Upper lobe of right lung (tissue), 1 donor: ENCODE data around the gene ARHGAP45. TPM values are rescaled to one million over a fixed set of nuclear protein-coding genes. Genes with fewer than 3 reads are reported as not detected.

ENCODE experiments used
- ATAC-seq: fragments of 200-7000 bp; cut with Tn5 transposase; one replicate; pipeline ENCODE4 v1.9.1; 2020; ENCODE audit warnings: mild to moderate bottlenecking, moderate library complexity
- DNase-seq: peaks from one replicate; pipeline ENCODE4 v3.0.0-alpha.2; 2020
- H3K27ac ChIP-seq: fragments of 200-600 bp; one replicate; pipeline ENCODE4 v1.8.0; 2022
- H3K27me3 ChIP-seq: fragments of 200-600 bp; one replicate; pipeline ENCODE4 v1.8.0; 2022; ENCODE audit warnings: mild to moderate bottlenecking
- H3K36me3 ChIP-seq: fragments of 200-600 bp; one replicate; pipeline ENCODE4 v1.8.0; 2022
- H3K4me1 ChIP-seq: fragments of 200-600 bp; one replicate; pipeline ENCODE4 v1.8.0; 2022
- H3K4me3 ChIP-seq: fragments of 200-600 bp; one replicate; pipeline ENCODE4 v1.8.0; 2022; ENCODE audit warnings: mild to moderate bottlenecking
- H3K9me3 ChIP-seq: fragments of 200-600 bp; one replicate; pipeline ENCODE4 v1.8.0; 2022
- intact Hi-C: fragments of 100-400 bp; cut with DNase I; formaldehyde crosslinking; loops from one replicate; pipeline ENCODE4 v1.11.0; 2022
- total RNA-seq: library from RNA; stranded (reverse); fragmentation: NEBNext Ultra II Directional; extraction: Animal tissue kit (Norgen Biotek cat#: 25700); gene quantifications from one replicate; pipeline ENCODE4 v1.2.1, GENCODE V29; 2021
- TF ChIP-seq, protein P1 (sequence below): fragments of 200-600 bp; IDR thresholded peaks from one replicate; pipeline ENCODE4 v1.8.0; 2022; ENCODE audit warnings: antibody characterized with exemption
- donor health status: DM: no; HTN: yes; CAD: no; lungs with severe emphysema.

The ARHGAP45 gene
- total RNA-seq, 1 donor from 2014 or later, result 98.2 TPM

DNA sequence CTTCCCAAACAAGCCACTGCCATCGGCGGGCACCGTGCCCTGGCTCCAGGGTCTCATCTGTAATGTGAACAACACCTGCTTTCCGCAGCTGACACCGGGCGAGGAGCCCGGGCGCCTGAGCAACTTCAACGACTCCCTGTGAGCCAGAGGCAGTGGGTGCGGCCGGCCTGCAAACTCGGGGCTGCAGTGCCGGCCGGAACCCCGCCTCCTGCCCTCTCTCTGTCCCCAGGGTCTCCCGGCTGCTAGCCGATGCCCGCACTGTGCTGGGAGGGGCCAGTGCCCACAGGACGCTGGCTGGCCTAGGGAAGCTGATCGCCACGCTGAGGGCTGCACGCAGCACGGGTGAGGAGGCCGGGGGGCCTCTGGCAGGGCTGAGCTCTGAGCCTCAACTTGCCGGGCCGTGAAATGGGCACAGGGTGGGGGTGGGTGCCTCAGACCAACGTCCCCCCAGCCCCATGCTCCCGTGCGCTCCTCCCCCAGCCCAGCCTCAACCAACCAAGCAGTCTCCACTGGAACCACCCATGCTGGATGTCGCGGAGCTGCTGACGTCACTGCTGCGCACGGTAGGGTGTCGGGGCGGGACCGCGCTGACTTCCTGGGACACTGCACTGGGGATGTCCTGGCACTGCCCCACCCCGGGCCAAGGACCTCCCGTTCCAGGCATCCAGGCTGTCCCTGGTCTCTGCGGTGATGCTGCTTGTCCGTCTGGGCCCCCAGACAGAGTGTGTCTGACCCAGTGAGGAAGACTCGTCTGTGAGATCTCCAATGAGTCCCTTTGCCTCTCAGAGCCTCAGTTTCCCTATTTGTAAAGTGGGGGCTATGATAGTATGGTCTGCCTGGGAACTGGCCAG is 24.9 kb upstream of the ARHGAP45 start:
- H3K36me3 ChIP-seq, result peaks cover 10% of the 10 kb centered on the region
- no peaks in the 10 kb centered on the region for H3K9me3 ChIP-seq
- no peak for DNase-seq
- no peak overlapping the region for H3K4me3 ChIP-seq
- TF ChIP-seq, protein P1, sequence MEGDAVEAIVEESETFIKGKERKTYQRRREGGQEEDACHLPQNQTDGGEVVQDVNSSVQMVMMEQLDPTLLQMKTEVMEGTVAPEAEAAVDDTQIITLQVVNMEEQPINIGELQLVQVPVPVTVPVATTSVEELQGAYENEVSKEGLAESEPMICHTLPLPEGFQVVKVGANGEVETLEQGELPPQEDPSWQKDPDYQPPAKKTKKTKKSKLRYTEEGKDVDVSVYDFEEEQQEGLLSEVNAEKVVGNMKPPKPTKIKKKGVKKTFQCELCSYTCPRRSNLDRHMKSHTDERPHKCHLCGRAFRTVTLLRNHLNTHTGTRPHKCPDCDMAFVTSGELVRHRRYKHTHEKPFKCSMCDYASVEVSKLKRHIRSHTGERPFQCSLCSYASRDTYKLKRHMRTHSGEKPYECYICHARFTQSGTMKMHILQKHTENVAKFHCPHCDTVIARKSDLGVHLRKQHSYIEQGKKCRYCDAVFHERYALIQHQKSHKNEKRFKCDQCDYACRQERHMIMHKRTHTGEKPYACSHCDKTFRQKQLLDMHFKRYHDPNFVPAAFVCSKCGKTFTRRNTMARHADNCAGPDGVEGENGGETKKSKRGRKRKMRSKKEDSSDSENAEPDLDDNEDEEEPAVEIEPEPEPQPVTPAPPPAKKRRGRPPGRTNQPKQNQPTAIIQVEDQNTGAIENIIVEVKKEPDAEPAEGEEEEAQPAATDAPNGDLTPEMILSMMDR, result no peak
- no peak for ATAC-seq
- H3K27me3 ChIP-seq, result no peaks in the 10 kb centered on the region
- intact Hi-C loops, result no loop called here
- H3K4me1 ChIP-seq, result peaks cover 37% of the 10 kb centered on the region
- no peak overlapping the region for H3K27ac ChIP-seq

DNA sequence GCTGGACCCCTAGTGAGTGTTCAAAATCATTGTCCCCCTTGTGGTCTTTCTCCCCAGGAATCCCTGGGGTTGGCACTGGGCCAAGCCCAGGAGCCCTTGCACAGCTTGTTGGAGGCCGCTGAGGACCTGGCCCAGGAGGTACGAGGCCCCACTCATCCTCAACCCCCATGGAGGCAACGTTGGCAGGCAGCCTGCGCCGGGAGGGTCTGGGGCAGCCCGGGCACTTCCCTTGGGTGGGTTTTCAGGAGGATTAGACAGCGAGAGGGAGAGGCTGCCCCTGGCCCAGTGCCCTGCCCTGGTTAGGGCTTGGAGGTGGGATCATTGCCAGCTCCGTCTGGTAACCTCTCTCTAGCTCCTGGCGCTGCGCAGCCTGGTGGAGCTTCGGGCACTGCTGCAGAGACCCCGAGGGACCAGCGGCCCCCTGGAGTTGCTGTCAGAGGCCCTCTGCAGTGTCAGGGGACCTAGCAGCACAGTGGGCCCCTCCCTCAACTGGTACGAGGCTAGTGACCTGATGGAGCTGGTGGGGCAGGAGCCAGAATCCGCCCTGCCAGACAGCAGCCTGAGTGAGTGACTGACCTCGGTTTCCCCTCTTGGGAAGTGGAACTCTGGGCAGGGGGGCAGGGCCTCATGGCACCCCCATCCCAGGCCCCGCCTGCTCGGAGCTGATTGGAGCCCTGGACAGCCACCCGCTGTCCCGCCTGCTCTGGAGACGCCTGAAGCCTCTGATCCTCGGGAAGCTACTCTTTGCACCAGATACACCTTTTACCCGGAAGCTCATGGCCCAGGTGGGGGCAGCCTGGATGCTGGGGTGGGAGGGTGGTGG is 24.1 kb upstream of the ARHGAP45 start:
- H3K27me3 ChIP-seq, result no peaks in the 10 kb centered on the region
- no peaks in the 10 kb centered on the region for H3K9me3 ChIP-seq
- H3K36me3 ChIP-seq, result peaks cover 2% of the 10 kb centered on the region
- TF ChIP-seq, protein P1, result no peak
- peaks cover 36% of the 10 kb centered on the region for H3K4me1 ChIP-seq
- no peak for DNase-seq
- ATAC-seq, result no peak
- intact Hi-C loops, result no loop called here
- H3K4me3 ChIP-seq, result no peak overlapping the region
- H3K27ac ChIP-seq, result no peak overlapping the region

DNA sequence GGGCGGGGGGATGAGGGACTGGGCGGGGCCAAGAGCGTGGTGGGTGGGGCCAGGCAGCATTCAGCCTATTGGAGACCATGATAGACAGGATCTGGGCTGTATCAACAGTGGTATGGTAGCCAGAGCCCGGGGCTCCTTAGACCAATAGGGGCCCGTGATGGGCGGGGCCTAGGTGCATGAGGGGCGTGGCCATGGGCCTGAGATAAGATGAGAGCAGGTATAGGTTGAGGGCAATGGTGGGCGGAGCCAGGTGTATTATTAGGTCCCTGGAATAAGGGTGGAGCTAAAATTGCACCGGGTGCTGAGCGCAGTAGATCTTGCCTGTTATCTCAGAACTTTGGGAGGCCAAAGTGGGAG is 21.7 kb upstream of the ARHGAP45 start:
- H3K9me3 ChIP-seq, result no peaks in the 10 kb centered on the region
- TF ChIP-seq, protein P1, result no peak
- intact Hi-C loops, result no loop called here
- peaks cover 15% of the 10 kb centered on the region for H3K4me1 ChIP-seq
- H3K4me3 ChIP-seq, result no peak overlapping the region
- ATAC-seq (peak; percentile 7), DNase-seq (no peak)
- H3K27me3 ChIP-seq, result no peaks in the 10 kb centered on the region
- no peaks in the 10 kb centered on the region for H3K36me3 ChIP-seq
- H3K27ac ChIP-seq, result no peak overlapping the region

DNA sequence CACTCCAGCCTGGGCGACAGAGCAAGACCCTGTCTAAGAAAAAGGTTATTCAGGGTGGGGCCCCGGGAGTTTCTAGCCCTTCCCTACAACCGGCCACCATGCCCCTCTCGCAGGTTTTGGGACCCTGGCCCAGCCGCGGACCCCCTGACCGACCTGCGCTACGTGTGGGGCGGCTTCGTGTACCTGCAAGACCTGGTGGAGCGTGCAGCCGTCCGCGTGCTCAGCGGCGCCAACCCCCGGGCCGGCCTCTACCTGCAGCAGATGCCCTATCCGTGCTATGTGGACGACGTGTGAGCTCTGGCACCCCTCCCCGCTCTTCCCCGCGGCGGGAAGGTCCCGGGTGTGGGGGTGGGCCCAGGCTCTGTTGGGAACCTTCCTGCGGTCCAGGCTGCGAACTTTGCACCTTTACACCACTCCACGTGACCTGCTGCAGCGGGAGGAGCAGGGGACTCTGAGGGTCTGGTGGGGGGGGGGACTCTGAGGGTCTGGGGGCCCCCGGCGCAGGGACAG is 20.8 kb upstream of the ARHGAP45 start:
- Histone ChIP-seq H3K27ac (no peak overlapping the region), H3K27me3 (no peaks in the 10 kb centered on the region), H3K36me3 (no peaks in the 10 kb centered on the region), H3K9me3 (no peaks in the 10 kb centered on the region), H3K4me3 (no peak overlapping the region), H3K4me1 (peaks cover 6% of the 10 kb centered on the region)
- ATAC-seq (no peak), DNase-seq (no peak)
- intact Hi-C loops, result no loop called here
- TF ChIP-seq, protein P1, result no peak

DNA sequence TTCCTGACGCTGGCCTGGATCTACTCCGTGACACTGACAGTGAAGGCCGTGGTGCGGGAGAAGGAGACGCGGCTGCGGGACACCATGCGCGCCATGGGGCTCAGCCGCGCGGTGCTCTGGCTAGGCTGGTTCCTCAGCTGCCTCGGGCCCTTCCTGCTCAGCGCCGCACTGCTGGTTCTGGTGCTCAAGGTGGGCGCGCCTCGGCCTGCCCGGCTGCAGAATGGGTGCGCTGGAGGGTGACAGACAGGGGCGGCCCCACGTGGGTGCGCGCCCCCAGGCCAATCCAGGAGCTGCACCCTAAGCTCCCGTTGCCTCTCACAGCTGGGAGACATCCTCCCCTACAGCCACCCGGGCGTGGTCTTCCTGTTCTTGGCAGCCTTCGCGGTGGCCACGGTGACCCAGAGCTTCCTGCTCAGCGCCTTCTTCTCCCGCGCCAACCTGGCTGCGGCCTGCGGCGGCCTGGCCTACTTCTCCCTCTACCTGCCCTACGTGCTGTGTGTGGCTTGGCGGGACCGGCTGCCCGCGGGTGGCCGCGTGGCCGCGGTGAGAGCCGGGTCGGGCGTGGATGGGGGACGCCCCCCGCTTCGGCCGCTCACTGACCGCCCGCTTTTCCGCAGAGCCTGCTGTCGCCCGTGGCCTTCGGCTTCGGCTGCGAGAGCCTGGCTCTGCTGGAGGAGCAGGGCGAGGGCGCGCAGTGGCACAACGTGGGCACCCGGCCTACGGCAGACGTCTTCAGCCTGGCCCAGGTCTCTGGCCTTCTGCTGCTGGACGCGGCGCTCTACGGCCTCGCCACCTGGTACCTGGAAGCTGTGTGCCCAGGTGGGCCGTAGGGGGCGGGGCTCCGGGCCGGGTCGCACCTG is 19.9 kb upstream of the ARHGAP45 start:
- no peak for DNase-seq
- intact Hi-C loops, result no loop called here

More for the DNA sequence above, 19.9 kb upstream of the ARHGAP45 start:
- Histone ChIP-seq H3K4me1 (no peaks in the 10 kb centered on the region), H3K27me3 (no peaks in the 10 kb centered on the region), H3K36me3 (no peaks in the 10 kb centered on the region), H3K4me3 (no peak overlapping the region), H3K9me3 (no peaks in the 10 kb centered on the region), H3K27ac (no peak overlapping the region)
- TF ChIP-seq, protein P1, result no peak
- no peak for ATAC-seq
